ENCODE results near the gene SH3GLB1. TPM values are rescaled to one million over a fixed set of nuclear protein-coding genes. Genes with fewer than 3 reads are reported as not detected.

SH3GLB1 gene
- total and polyA plus RNA-seq, 2 of the 8 experiments (the other 6 are each of a cell fraction or from before 2014, with no cell fraction given), result 7.7 to 43.1 TPM

DNA sequence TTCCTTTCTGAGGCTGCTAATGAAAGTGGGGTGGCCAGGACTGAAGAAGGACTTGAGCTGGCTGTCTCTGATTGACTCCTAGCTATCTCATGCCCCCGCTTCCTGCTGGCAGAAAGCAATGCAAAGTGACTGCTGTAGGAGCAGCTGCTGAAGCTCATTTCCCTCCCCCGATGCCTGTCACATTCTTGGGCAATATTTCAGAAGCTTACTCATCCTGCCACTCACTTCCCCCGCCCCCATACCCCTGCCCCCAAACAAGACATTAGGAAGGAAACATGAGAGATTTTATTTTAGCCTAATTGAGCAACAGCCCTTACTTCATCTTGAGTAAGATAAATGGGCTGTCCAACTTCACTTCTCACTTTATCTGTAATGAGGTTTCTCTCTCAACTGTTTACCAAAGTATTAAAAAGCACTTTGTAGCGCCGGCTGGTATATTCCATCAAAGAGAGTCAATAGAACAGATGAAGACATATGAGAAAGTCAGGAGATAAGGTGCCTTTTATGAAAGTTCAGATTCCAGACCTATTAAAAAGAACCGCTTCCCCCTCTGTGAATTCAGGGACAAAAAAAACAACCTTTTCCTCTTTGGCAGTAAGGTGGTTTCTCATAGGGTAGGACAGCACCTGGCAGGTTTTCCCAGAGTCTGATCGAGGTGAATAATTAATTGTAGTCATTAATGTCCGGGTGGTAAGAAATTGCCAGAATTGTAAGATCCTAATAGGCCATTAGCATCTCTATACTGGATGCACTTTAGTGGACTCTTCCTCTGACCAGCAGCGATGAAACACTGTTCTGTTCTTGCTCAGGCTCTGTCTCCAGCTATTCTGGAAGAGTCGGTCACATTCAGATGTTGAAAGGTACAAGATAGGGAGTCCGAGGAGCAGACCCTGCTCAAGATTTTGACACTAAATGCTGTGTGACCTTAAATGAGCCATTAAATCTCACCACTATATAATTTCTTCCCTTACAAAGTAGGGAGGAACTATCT, 70.2 kb downstream of the SH3GLB1 start:
- H3K27ac ChIP-seq (ENCODE audit: low read depth, low read length), result no peak overlapping the region
- H2AFZ ChIP-seq (ENCODE audit: low read length), result peak overlapping the region; percentile 86; the same call in 1 of the 2 replicates
- H4K20me1 ChIP-seq (replicated peaks in 1 of 2; ENCODE audit: control insufficient read depth in 1 of 2, insufficient read depth in 2 of 2, low read length in 2 of 2), result no peaks in the 10 kb centered on the region
- POLR2A ChIA-PET (ENCODE audit: partially characterized antibody), result interaction anchor here (1.5 kb wide), 1 partner anchor 70 kb away, joined by 5 read pairs; the partner anchor contains the start of gene SH3GLB1
- H3K79me2 ChIP-seq (ENCODE audit: control insufficient read depth in 1 of 2, insufficient read depth in 2 of 2, low read length in 2 of 2), result no peaks in the 10 kb centered on the region
- peak overlapping the region; percentile 15 to 35; a peak in 3 of 4 replicates for H3K4me2 ChIP-seq (ENCODE audit: insufficient read depth in 1 of 2, low read depth in 2 of 2, low read length in 2 of 2)
- no peak for FAIRE-seq
- no peak overlapping the region for H2BK120ac ChIP-seq (replicated peaks; ENCODE audit: low read depth, low read length)
- H2BK5ac ChIP-seq (ENCODE audit: low read depth, low read length), result no peak overlapping the region
- H2BK12ac ChIP-seq (ENCODE audit: low read depth, low read length), result no peak overlapping the region
- H3K4ac ChIP-seq (replicated peaks; ENCODE audit: insufficient read length, low read depth, low read length), result no peak overlapping the region
- H3K56ac ChIP-seq (replicated peaks; ENCODE audit: insufficient read length, low read depth, low read length), result no peak overlapping the region
- no peak overlapping the region for H4K5ac ChIP-seq (ENCODE audit: insufficient read length, low read depth, low read length)
- no peak overlapping the region for H4K8ac ChIP-seq (ENCODE audit: extremely low read depth, insufficient read depth, low read length)
- CTCF ChIA-PET (ENCODE audit: partially characterized antibody), result interaction anchor here (1.1 kb wide), 1 partner anchor 311 kb away, joined by 3 read pairs; no protein-coding TSS in a partner anchor
- WGBS, 2 experiments (ENCODE audit: extremely low coverage in 1 of 2, insufficient coverage in 1 of 2, insufficient read length in 1 of 2, insufficient replicate concordance in 2 of 2, low coverage in 1 of 2, low lambda C conversion rate in 2 of 2, missing lambda C conversion rate in 1 of 2), result 74% methylated on average over 11 of the region's 11 CpGs; no CpG with 5 or more reads in 1 of the 2 experiments
- no peaks in the 10 kb centered on the region for H3K23me2 ChIP-seq (ENCODE audit: low read depth, low read length)
- H3K9ac ChIP-seq (replicated peaks in 1 of 4; ENCODE audit: extremely low read depth in 1 of 4, low read depth in 3 of 4, low read length in 3 of 4), result no peak overlapping the region
- H3K9me3 ChIP-seq (ENCODE audit: insufficient read depth in 2 of 2, low read depth in 1 of 2, low read length in 1 of 2), result no peaks in the 10 kb centered on the region
- peaks cover 0 to 5% (median 1%) of the 10 kb centered on the region in 4 experiments; a peak in 3 of 7 replicates for H3K4me1 ChIP-seq (replicated peaks in 1 of 4; ENCODE audit: control insufficient read depth in 3 of 4, insufficient read depth in 4 of 4, low read length in 3 of 4)
- H2AK5ac ChIP-seq (ENCODE audit: low read depth, low read length), result no peak overlapping the region
- peak in 1 of 2 experiments; percentile 31 for DNase-seq (ENCODE audit: low read depth in 1 of 2, low spot score in 2 of 2)
- no peak overlapping the region for H3K23ac ChIP-seq (ENCODE audit: insufficient read length)
- no peak overlapping the region for H3K4me3 ChIP-seq (ENCODE audit: extremely low read depth in 1 of 4, insufficient read depth in 2 of 4, low read depth in 3 of 4, low read length in 4 of 4)
- H3K14ac ChIP-seq (ENCODE audit: insufficient read length), result no peak overlapping the region
- H4K91ac ChIP-seq (replicated peaks; ENCODE audit: insufficient read length, low read length), result no peak overlapping the region
- peak overlapping the region; percentile 35; the same call in 1 of the 2 replicates for H2BK20ac ChIP-seq (ENCODE audit: low read length)
- H3K27me3 ChIP-seq (replicated peaks in 1 of 4; ENCODE audit: control insufficient read depth in 3 of 4, extremely low read depth in 1 of 4, insufficient read depth in 3 of 4, low read length in 3 of 4), result no peaks in the 10 kb centered on the region
- no peaks in the 10 kb centered on the region for H3K36me3 ChIP-seq (ENCODE audit: control insufficient read depth in 2 of 4, insufficient read depth in 4 of 4, low read length in 3 of 4)
- H3K79me1 ChIP-seq (ENCODE audit: low read depth, low read length), result no peaks in the 10 kb centered on the region
- H2BK15ac ChIP-seq (ENCODE audit: low read length), result no peak overlapping the region
- H3K18ac ChIP-seq (ENCODE audit: extremely low read depth, low read length), result no peak overlapping the region
- no peak for TF ChIP-seq CBX5 (IDR thresholded peaks at IDR 0.05; ENCODE audit: low read depth, low read length)
- TF ChIP-seq RBBP5 (IDR thresholded peaks at IDR 0.05; ENCODE audit: borderline replicate concordance, low read depth, low read length), result no peak
- TF ChIP-seq, protein P1, sequence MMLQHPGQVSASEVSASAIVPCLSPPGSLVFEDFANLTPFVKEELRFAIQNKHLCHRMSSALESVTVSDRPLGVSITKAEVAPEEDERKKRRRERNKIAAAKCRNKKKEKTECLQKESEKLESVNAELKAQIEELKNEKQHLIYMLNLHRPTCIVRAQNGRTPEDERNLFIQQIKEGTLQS (IDR thresholded peaks at IDR 0.05; ENCODE audit: insufficient read depth, low read depth, low read length), result no peak
- TF ChIP-seq BCL11A (IDR thresholded peaks at IDR 0.05; ENCODE audit: low read depth in 2 of 2, low read length in 2 of 2), result no peak
- no peak for TF ChIP-seq MAFK (IDR thresholded peaks at IDR 0.05; ENCODE audit: low read depth, low read length)
- TF ChIP-seq TAF7 (optimal IDR thresholded peaks at IDR 0.05; ENCODE audit: borderline replicate concordance, low read depth, low read length), result no peak
- no peak for TF ChIP-seq BACH1 (IDR thresholded peaks at IDR 0.05; ENCODE audit: low read length)
- no peak for TF ChIP-seq HDAC6 (IDR thresholded peaks at IDR 0.05; ENCODE audit: low read depth, low read length)
- no peak; the same call in 1 of the 2 replicates for TF ChIP-seq CEBPB (IDR thresholded peaks at IDR 0.05; ENCODE audit: low read depth, low read length)
- TF ChIP-seq CTBP2 (IDR thresholded peaks at IDR 0.05; ENCODE audit: borderline replicate concordance, insufficient read depth, insufficient read length, low read length), result no peak
- no peak for TF ChIP-seq SP1 (IDR thresholded peaks at IDR 0.05; ENCODE audit: low read depth, low read length)
